Measurements from ENCODE around the gene MLLT10. TPM values are rescaled to one million over a fixed set of nuclear protein-coding genes. Genes with fewer than 3 reads are reported as not detected.

MLLT10 gene
- polyA plus RNA-seq, 3 donors: 45.1 to 51.5 (median 47.3) TPM

- no peak for DNase-seq (ENCODE audit: extremely low read depth in 1 of 11, low read depth in 9 of 11, low spot score in 4 of 11)
Observed at GRCh38 chr10:21769041-21769440, 235.0 kb downstream of the MLLT10 start.

DNA sequence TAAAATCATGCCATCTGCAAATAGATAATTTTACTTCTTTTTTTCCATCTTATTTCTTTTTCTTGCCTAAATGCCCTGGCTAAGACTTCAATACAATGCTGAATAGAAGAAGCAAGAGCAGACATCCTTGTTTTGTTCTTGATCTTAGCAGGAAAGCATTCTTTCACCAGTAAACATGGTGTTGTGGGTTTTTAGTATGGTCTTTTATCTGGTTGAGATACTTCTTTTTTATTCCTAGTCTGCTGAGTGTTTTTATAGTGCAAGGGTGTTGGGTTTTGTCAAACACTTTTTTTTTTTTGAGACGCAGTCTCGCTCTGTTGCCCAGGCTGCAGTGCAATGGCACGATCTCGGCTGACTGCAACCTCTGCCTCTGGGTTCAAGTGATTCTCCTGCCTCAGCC lies 237.2 kb downstream of the MLLT10 start:
- no peak for DNase-seq (ENCODE audit: extremely low read depth in 1 of 11, low read depth in 9 of 11, low spot score in 4 of 11)

DNA sequence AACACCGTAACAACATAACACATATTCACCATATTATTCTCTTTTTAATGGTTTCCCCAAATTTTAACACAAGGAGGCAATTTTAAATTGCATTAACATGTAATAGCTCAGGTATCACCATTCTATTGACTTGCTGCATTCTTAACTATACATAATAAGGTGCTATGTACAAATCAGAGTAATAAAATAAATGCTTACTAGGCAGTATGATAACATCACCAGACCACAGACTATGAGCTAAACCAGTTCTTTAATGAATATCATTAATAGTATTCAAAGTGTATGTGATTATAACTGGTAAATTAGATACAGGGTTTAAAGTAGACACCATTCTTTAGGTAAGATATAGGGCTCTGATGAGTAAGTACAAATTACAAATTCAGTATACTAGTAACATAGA lies 242.9 kb downstream of the MLLT10 start:
- no peak for DNase-seq (ENCODE audit: extremely low read depth in 1 of 11, low read depth in 9 of 11, low spot score in 4 of 11)

DNA sequence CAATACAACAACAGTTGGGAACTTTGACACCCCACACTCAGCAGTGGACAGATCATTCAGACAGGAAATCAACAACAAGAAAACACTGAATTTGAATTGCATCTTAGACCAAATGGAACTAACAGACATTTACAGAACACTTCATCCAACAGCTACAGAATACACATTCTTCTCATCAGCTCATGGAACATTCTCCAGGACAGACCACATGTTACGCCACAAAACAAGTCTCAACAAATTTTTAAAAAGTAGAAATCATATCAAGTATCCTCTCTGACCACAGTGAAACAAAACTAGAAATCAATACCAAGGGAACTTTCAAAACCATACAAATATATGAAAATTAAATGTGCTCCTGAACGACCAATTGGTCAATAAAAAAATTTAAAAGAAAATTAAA lies 257.2 kb downstream of the MLLT10 start:
- DNase-seq (ENCODE audit: extremely low read depth in 1 of 11, low read depth in 9 of 11, low spot score in 4 of 11): no peak

Other genes with a start within 250 kb of the MLLT10 start
- gene SKIDA1, start 8.6 kb upstream of the MLLT10 start, polyA plus RNA-seq (ENCODE audit: insufficient read length in 3 of 3): 10 to 100 TPM; 11.2 to 13.0 (median 11.9) TPM